Stimulated activated CD8-positive, alpha-beta memory T cell treated with anti-CD3 and anti-CD28 coated beads, Interleukin-4, amount 100 ng/mL, for 48 hours (primary cell): ENCODE measurements around the gene SLC35A4.

Experiments used
- DNase-seq: peaks from one replicate; pipeline ENCODE4 v3.0.0-alpha.2; 2020

Gene SLC35A4

GRCh38 chr5:140564196-140565023, at the start of gene SLC35A4, which contains the start of gene APBB3:
Gene SLC35A4, plus strand, starts transcription at chr5:140564828. Its CDS starts 2,342 bp downstream, at chr5:140567170.
Gene APBB3, minus strand, starts transcription at chr5:140564598. Its CDS starts 353 bp downstream, at chr5:140564245.
- DNase-seq, result peak; percentile 96

GRCh38 chr5:140524003-140524402, 40.6 kb upstream of the SLC35A4 start:
- no peak for DNase-seq

- DNase-seq, result no peak
These were observed 24.4 kb upstream of the SLC35A4 start for GRCh38 chr5:140540227-140540626.

GRCh38 chr5:140542972-140543371, 21.7 kb upstream of the SLC35A4 start:
- DNase-seq, result no peak

- no peak for DNase-seq
These were observed 19.6 kb upstream of the SLC35A4 start for GRCh38 chr5:140544986-140545385.

- DNase-seq, result no peak
These were observed 19.0 kb upstream of the SLC35A4 start for GRCh38 chr5:140545606-140546005.

GRCh38 chr5:140546851-140547507, 17.6 kb upstream of the SLC35A4 start:
- no peak for DNase-seq

- peak; percentile 89 for DNase-seq
These were observed 16.9 kb upstream of the SLC35A4 start, which contains the start of gene EIF4EBP3 for GRCh38 chr5:140547508-140548299. Gene EIF4EBP3, plus strand, starts transcription at chr5:140547662. Its CDS starts 76 bp downstream, at chr5:140547738.

GRCh38 chr5:140548300-140548688, 16.3 kb upstream of the SLC35A4 start:
- DNase-seq, result no peak

GRCh38 chr5:140548791-140549190, 15.8 kb upstream of the SLC35A4 start:
- peak; percentile 23 for DNase-seq

- peak; percentile 19 for DNase-seq
These were observed 15.1 kb upstream of the SLC35A4 start for GRCh38 chr5:140549237-140550144.

GRCh38 chr5:140550147-140551079, 14.2 kb upstream of the SLC35A4 start:
- DNase-seq, result peak; percentile 22

GRCh38 chr5:140551872-140552271, 12.8 kb upstream of the SLC35A4 start:
- peak; percentile 10 for DNase-seq

GRCh38 chr5:140553657-140554056, 11.0 kb upstream of the SLC35A4 start:
- DNase-seq, result no peak

- DNase-seq, result no peak
These were observed 10.2 kb upstream of the SLC35A4 start for GRCh38 chr5:140554454-140554853.

GRCh38 chr5:140555747-140556312, 8.8 kb upstream of the SLC35A4 start:
- no peak for DNase-seq

GRCh38 chr5:140556438-140556837, 8.2 kb upstream of the SLC35A4 start:
- DNase-seq, result no peak

- DNase-seq, result peak; percentile 95
These were observed 7.4 kb upstream of the SLC35A4 start, which contains the start of gene SRA1 for GRCh38 chr5:140557136-140557805. Gene SRA1, minus strand, starts transcription at chr5:140557473. Its CDS starts 21 bp downstream, at chr5:140557452.

- no peak for DNase-seq
These were observed 6.7 kb upstream of the SLC35A4 start for GRCh38 chr5:140557965-140558364.

GRCh38 chr5:140558542-140558941, 6.1 kb upstream of the SLC35A4 start:
- DNase-seq, result no peak
